Measurements from ENCODE around the gene SAMD4A.
A peak's percentile ranks its signal among the peaks of the same experiment; 100 is the strongest.

The SAMD4A gene

GRCh38 chr14:54631016-54631415 is 64.1 kb downstream of the SAMD4A start:
- no peak for DNase-seq (ENCODE audit: low read depth in 2 of 2)

- DNase-seq (ENCODE audit: low read depth in 2 of 2) = no peak
These were observed 65.5 kb downstream of the SAMD4A start for GRCh38 chr14:54632452-54632851.

- DNase-seq (ENCODE audit: low read depth in 2 of 2) = no peak
These were observed 66.1 kb downstream of the SAMD4A start for GRCh38 chr14:54633076-54633475.

- DNase-seq (ENCODE audit: low read depth in 2 of 2) = no peak
These were observed 70.6 kb downstream of the SAMD4A start for GRCh38 chr14:54637270-54638134.

GRCh38 chr14:54638135-54638446 is 71.2 kb downstream of the SAMD4A start:
- peak in 1 of 2 experiments; percentile 46 for DNase-seq (ENCODE audit: low read depth in 2 of 2)

- no peak for DNase-seq (ENCODE audit: low read depth in 2 of 2)
These were observed 72.7 kb downstream of the SAMD4A start for GRCh38 chr14:54639611-54640010.

- DNase-seq (ENCODE audit: low read depth in 2 of 2) = no peak
These were observed 73.6 kb downstream of the SAMD4A start for GRCh38 chr14:54640506-54640905.

- DNase-seq (ENCODE audit: low read depth in 2 of 2) = no peak
These were observed 75.2 kb downstream of the SAMD4A start for GRCh38 chr14:54642121-54642520.

GRCh38 chr14:54642801-54643695 is 76.1 kb downstream of the SAMD4A start:
- DNase-seq (ENCODE audit: low read depth in 2 of 2) = no peak

- no peak for DNase-seq (ENCODE audit: low read depth in 2 of 2)
These were observed 76.8 kb downstream of the SAMD4A start for GRCh38 chr14:54643696-54644176.

- no peak for DNase-seq (ENCODE audit: low read depth in 2 of 2)
These were observed 78.7 kb downstream of the SAMD4A start for GRCh38 chr14:54645639-54646038.

- DNase-seq (ENCODE audit: low read depth in 2 of 2) = no peak
These were observed 79.7 kb downstream of the SAMD4A start for GRCh38 chr14:54646626-54647025.

- no peak for DNase-seq (ENCODE audit: low read depth in 2 of 2)
These were observed 80.5 kb downstream of the SAMD4A start for GRCh38 chr14:54647378-54647777.

- no peak for DNase-seq (ENCODE audit: low read depth in 2 of 2)
These were observed 82.1 kb downstream of the SAMD4A start for GRCh38 chr14:54649056-54649455.

GRCh38 chr14:54650331-54650958 is 83.5 kb downstream of the SAMD4A start:
- no peak for DNase-seq (ENCODE audit: low read depth in 2 of 2)

- DNase-seq (ENCODE audit: low read depth in 2 of 2) = no peak
These were observed 84.0 kb downstream of the SAMD4A start for GRCh38 chr14:54650959-54651351.

GRCh38 chr14:54651649-54652048 is 84.7 kb downstream of the SAMD4A start:
- DNase-seq (ENCODE audit: low read depth in 2 of 2) = no peak

GRCh38 chr14:54652188-54652587 is 85.3 kb downstream of the SAMD4A start:
- peak; percentile 99 for DNase-seq (ENCODE audit: low read depth in 2 of 2)

GRCh38 chr14:54652605-54653052 is 85.7 kb downstream of the SAMD4A start:
- DNase-seq (ENCODE audit: low read depth in 2 of 2) = no peak

- no peak for DNase-seq (ENCODE audit: low read depth in 2 of 2)
These were observed 87.0 kb downstream of the SAMD4A start for GRCh38 chr14:54653712-54654469.

- no peak for DNase-seq (ENCODE audit: low read depth in 2 of 2)
These were observed 87.7 kb downstream of the SAMD4A start for GRCh38 chr14:54654605-54655004.

Data from fibroblast of skin of left quadriceps (primary cell).